ENCODE data around the gene ACOT8.
"Not testable (repeated sequence)": the region's sequence is repeated elsewhere in the genome, so short reads cannot be mapped to it uniquely, and the experiment has no call there.

Gene ACOT8

DNA sequence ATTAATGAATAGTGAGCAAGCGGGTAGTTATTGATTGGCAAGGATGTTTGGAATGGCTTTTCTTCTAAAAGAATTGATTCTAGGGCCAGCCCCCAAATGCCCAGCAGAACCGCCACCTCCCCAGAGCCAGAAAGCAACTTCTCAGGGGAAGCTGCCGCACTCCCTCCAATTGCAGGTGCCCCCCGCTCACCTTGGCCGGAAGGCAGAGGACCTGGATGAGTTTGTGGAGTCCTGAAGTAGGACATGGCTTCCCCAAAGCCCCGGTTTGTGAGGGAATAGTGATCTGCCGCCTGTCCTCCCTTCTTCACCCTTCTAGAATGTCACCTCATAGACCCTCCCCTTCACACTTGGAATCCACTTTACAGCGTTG is 30.1 kb upstream of the ACOT8 start, which contains the start of gene SPATA25:
Gene SPATA25, minus strand, starts transcription at position 277 of the 370 bp plus-strand sequence. Its CDS starts 32 bp downstream, at position 245.
- no peak for DNase-seq (ENCODE audit: low read depth)

DNA sequence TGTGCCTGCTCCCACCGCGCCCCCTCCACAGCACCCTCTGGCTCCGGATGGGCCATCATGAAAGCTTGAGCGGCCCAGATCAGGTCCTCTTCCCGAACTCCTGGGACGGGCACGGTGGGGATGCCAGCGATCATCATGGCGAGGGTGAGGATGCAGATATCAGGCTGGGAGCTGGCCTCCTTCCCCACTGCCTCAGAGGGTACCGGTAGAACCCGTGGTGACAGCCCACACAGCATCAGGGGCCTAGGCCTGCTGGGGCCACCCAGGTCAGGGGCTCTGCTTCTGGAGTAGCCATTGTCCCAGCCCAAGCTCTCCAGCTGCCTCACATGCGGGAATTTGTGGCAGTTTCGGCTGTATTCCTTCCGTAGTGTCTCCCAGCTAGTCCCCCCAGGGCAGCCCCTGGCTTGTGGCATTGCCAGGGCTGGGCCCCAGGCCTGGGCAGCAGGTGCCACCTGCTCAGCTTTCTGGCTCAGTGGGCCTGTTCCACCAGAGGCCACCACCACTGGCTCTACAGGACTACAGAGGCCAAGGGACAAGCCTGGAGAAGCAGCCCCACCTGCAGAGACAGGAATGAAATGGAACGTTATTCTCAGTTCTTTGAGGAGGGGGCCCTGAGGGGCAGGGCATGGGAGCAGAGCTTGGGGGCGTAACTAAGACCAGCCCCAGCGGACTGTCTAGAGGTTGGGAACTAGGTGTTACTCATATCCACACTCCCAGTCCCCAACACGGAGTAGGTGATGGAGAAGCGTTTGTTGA is 29.6 kb upstream of the ACOT8 start:
- no peak for DNase-seq (ENCODE audit: low read depth)

DNA sequence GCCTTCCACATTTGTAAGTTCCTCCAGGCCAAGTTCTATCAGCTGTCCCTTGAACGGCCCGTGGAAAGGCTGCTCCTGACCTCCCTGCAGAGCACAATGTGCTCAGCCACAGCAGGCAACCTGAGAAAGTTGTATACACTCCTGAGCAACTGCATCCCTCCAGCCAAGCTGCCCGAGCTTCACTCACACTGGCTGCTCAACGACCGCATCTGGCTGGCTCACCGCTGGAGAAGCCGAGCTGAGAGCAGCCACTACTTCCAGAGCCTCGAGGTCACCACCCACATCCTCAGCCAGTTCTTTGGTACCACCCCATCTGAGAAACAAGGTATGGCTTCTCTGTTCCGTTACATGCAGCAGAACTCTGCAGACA is 25.9 kb upstream of the ACOT8 start:
- no peak for DNase-seq (ENCODE audit: low read depth)

DNA sequence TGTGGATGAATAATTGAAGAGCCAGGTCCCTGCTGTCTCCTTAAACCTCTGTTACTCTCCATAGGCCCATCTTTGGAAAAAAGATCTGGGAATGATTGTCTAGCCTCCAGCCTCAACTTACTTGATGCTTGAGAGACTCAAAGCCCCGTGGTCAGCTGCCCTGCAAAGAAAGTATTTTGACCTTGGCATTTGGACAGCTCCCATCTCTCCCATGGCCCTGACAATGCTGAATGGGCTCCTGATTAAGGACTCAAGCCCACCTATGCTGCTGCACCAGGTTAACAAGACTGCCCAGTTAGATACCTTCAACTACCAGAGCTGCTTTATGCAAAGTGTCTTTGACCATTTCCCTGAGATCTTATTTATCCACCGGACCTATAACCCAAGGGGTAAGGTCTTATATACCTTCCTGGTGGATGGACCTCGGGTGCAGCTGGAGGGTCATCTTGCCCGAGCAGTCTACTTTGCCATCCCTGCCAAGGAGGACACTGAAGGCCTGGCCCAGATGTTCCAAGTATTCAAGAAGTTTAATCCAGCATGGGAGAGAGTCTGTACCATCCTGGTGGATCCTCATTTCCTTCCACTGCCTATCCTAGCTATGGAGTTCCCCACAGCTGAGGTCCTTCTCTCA is 25.4 kb upstream of the ACOT8 start:
- no peak for DNase-seq (ENCODE audit: low read depth)

DNA sequence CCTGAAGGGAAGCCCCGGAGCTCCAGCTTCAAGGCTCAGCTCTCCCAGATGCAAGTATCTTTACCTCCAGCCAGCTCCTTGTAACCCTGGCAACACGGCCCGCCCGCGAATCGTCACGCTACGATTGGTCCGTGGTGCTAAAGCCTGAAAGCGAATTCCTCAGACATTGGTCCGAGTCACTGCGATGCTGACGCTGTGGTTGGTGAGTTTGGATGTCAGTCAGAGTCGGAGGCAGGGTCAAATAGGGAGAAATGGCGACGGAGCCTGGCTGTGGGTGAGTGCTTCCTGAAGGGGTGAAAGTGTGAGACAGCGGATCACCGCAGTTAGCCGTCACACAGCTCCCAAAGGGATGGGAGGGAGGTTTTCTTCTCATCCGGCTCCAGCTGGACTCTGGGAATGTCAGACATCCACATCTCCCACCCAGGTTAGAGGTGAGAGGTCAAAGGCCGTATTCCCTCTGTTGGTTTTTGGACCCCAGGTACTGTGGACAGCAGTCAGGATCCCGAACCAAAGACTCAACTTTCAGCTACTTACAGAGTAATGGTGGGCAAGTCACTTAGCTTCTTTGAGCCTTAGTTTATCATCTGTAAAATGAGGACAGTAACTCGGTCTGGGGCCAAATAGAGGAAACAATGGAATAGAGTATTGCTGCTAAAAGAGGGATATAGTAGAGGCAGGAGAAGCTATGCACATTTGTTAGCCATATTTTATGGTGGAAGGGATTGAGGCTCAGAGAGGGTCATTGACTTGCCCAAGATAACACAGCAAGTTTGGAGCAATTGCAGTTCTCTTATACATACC is 24.0 kb upstream of the ACOT8 start, which contains the start of gene ZSWIM1:
Gene ZSWIM1, plus strand, starts transcription at position 240 of the 801 bp plus-strand sequence. CDS start 1,366 bp downstream, outside the sequence.
- DNase-seq (ENCODE audit: low read depth): peak; percentile 98

DNA sequence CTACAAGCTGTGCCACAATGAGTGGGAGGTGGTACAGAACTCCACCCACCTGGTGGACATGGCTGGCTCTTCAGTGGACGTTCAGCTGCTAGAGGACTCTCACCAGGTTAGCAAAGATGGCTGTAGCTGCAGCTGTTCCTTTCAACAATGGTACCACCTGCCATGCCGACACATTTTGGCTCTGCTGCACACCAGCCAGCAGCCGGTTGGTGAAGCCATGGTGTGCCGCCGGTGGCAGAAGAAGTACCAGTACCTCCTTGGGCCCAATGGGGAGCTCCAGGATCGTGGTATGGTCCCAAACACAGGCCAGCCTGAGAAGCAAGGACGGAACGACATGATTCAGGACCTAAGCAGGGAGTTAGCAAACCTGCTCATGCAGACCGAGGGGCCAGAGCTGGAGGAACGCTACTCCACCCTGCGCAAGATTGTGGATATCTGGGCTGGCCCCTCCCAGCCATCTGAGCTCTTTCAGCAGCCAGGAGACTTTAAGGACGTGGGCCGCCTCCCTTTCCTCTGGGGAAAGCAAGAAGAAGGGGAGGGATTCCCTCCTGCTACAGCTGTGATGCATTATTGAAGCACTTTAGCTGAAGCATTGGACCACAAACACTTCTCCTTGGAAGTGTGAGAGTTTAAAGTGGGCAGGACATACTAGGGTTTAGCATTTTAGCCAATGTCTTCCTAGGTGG is 21.0 kb upstream of the ACOT8 start:
- no peak for DNase-seq (ENCODE audit: low read depth)

DNA sequence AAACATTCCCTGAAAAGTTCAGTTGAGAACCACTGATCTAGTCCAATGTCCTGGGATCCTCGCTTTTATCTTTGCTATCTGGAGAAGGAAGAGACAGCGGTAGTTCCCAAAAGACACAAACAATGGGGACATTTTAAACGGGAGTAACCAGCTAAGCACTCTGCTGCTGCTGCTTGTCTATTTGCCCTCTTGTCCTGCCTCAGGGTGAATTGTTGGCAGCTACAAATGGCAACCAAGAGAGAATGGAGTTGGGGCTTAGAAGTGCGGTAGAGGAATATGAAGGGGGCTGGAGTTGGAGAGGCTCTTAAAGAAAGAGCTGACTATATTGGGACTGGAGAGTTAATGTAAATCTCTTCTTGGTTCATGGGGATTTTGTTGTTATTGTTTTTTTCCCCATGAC is 17.4 kb upstream of the ACOT8 start:
- no peak for DNase-seq (ENCODE audit: low read depth)

DNA sequence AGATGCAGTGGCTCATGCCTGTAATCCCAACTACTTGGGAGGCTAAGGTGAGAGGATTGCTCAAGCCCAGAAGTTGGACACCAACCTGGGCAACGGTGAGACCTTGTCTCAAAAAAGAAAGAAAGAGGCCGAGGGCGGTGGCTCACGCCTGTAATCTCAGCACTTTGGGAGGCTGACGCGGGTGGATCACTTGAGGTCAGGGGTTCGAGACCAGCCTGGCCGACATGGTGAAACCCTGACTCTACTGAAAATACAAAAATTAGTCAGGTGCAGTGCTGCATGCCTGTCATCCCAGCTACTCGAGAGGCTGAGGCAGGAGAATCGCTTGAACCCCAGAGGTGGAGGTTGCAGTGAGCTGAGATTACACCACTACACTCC is 16.9 kb upstream of the ACOT8 start:
- DNase-seq (ENCODE audit: low read depth): not testable (repeated sequence)

DNA sequence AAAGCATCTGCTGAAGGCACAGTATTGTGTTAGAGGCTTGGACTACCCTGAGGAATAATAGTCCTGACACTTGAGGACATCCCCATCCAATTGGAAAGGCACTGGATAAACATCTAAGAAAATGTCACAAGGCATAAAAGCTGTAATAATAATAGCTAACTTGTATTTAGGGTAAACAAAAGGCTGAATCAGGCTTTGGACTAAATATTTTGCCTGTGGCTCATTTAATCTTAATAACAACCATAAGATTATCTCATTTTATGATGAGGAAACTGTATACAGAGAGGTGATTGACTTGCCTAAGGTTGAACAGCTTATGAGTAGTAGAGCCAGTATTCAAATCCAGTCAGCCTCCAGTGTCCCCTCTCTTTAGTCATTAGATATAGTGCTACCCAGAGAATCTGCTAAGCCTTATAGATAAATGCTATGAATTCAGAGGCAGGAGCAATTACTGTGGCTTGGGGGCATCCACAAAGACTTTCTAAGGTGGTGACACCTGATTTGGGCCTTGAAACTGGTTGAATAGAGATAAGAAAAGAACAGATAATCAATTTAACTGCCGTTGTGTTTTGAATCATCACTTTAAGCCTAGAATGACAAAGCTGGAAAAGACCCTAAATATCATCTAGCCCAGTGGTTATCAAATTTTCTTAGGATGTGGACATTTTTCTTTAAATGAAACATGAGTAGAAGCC is 16.4 kb upstream of the ACOT8 start:
- no peak for DNase-seq (ENCODE audit: low read depth)

DNA sequence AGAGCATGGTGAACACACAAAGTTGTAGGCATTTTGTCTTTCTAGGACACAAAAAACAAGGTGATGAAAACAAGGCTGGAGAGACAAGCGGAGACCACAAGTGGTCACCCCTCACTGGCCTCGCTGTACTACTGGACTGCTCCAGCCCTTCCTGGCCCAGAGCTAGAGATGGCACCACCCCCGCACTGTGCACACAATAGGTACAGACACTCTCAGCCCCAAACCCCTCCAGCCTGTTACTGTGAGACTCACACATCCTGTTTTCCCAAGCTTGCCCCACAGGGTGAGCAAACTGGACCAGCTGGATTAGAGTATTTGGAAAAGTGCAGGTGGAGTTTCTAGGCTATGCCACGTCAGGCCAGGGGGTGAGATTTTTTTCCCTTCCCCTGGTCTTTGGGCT is 15.4 kb upstream of the ACOT8 start:
- no peak for DNase-seq (ENCODE audit: low read depth)

DNA sequence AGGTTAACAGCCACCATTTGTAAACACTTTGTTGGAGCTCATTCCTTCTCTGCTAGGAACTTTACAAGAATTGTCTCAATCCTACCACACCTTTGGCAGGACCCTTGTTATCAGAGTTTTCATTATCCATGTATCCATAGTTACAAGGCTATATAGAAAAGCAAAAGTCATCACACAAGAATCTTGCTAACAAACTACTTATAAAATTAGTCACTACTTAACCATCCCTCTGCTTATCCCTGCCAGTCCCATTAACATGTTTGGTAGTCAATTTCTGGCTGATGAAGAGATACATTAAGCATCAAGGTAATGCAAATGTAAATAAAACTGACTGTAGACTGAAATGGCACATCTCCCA is 10.6 kb upstream of the ACOT8 start:
- peak; percentile 24 for DNase-seq (ENCODE audit: low read depth)

DNA sequence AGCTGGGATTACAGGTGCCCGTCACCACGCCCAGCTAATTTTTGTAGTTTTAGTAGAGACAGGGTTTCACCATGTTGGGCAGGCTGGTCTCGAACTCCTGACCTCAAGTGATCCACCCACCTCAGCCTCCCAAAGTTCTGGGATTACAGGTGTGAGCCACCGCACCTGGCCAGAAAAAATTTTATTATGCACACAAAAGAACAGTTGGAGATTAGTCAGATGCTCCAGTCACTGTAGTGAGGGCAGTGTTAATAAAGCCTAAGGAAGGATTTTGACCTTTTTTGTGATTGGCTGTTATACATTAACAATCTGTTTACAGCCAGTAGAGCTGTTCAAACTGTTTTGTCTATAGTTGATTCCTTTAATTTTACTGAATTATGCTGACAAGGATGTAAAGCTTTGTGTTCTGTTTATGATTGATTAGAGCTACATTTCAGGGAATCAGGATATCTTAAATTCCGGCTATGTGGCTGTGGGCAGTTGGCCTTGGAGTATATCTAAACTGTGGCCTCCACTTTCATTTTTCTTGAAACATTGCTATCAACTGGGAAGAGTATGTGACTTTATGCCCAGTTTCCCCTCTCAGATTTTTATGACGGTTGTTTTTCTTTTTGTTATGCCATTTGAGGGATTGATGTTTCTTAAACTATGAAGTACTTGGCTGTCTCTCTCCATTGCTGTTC is 10.1 kb upstream of the ACOT8 start:
- DNase-seq (ENCODE audit: low read depth): no peak

DNA sequence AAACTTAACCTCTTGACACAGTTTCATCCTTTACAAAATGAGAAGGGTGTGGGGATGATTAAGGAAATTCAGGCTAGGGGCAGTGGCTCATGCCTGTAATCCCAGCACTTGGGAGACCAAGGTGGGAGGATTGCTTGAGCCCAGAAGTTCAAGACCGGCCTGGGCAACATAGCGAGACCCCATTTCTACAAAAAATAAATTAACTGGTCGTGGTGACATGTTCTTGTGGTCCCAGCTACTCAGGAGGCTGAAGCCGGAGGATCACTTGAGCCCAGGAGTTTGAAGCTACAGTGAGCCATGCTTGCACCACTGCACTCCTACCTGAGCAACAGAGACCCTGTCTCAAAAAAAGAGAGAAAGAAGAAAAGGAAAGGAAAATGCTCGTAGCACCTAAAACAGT is 9.3 kb upstream of the ACOT8 start:
- DNase-seq (ENCODE audit: low read depth): no peak

DNA sequence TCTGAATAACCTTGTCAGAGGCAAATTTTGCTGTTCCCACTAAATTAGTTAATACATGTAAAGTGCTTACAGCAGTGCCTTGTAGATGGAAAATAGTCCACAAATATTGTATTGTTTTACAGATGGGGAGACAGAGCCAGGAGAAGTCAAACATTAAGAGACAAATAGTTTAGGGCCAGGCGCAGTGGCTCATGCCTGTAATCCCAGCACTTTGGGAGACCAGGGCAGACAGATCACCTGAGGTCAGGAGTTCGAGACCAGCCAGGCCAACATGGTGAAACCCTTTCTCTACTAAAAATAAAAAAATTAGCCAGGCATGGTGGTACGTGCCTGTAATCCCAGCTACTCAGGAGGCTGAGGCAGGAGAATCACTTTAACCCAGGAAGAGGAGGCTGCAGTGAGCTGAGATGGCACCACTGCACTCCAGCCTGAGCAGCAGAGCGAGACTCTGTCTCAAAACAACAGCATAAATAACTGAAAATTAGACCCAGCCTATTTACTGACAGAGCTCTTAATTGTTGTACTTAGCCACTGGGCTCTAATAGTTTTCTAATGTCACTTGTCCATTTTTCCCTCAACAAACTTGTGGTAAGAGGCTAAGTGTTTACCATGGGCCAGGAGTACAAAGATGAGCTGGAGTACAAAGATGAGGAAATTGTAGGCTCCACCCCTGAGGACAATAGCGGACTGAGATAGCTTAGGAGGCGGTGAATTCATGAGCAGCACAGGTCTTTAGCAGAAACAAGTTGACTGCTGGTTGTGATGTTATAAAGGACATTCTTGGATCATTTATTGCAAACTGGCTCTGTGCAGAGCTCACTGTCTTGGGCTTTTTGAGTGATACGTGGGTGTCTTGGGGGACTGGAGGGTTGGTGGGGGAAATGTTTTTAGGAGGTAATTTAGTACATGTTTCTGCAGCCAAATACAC is 6.6 kb upstream of the ACOT8 start:
- no peak for DNase-seq (ENCODE audit: low read depth)

DNA sequence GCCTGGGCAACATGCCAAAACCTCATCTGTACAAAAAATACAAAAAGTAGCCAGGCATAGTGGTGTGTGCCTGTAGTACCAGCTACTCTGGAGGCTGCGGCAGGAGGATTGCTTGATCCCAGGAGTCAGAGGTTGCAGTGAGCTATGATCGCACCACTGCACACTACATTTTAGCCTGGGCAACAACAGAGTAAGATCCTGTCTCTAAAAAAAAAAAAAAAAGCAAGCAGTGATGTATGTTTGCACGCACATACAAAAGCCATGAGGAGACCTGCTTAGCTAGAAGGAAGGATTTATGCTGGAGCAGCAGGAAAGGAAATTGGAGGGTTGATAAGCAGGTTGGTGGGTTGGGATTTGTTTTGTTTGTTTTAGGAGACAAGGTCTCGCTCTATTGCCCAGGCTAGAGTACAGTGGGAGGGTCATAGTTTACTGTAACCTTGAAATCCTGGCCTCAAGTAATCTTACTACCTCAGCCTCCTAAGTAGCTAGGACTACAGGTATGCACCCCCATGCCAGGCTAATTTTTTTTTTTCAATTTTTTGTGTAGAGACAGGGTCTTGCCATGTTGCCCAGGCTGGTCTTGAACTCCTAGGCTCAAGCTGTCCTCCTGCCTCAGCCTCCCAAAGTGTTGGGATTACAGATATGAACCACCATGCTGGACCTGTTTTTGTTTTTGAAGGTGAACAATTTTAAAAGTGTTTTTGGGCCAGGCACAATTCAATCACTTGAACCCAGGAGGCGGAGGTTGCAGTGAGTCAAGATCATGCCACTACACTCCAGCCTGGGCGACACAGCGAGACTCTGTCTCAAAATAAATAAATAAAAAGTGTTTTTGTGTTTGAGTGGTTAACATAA is 4.3 kb upstream of the ACOT8 start:
- no peak for DNase-seq (ENCODE audit: low read depth)

DNA sequence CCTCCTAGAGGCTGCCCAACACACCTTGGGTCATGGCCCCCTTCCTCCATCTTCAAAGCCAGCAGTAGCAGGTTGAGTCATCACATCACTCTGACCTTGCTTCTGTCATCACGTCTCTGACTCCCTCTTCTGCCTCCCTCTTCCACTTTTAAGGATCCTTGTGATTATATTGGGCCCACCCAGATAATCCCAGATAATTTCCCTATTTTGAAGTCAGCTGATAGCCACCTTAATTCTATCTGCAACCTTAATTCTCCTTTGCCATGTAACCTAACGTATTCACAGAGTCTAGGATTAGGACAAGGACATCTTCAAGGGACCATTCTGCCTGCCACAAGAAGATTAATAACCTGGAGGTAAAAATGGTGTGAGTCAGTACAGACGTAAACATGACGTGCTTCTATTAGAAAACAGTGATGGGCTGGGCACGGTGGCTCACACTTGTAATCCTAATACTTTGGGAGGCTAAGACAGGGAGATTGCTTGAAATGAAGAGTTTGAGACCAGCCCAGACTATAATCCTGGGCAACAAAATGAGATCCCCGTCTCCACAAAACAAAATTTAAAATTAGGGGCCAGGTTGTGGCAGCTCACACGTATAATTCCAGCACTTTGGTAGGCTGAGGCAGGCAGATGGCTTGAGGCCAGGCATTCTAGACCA is 3.5 kb upstream of the ACOT8 start:
- no peak for DNase-seq (ENCODE audit: low read depth)

DNA sequence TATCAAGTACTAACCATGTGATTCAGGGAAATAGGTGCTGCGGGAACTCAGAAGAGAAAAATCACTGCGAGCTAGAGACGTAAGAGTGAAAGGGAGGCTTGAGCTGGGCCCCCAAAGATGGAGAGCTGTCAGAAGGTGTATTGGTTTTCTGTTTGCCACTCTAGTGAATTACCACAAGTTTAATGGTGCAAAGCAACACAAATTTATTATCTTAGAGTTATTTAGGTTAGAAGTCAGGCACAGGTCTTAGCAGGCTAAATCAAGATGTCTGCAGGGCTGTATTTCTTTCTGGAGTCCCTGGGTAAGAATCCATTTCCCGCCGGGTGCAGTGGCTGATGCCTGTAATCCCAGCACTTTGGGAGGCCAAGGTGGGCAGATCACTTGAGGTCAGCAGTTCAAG is 2.7 kb upstream of the ACOT8 start:
- DNase-seq (ENCODE audit: low read depth): no peak

DNA sequence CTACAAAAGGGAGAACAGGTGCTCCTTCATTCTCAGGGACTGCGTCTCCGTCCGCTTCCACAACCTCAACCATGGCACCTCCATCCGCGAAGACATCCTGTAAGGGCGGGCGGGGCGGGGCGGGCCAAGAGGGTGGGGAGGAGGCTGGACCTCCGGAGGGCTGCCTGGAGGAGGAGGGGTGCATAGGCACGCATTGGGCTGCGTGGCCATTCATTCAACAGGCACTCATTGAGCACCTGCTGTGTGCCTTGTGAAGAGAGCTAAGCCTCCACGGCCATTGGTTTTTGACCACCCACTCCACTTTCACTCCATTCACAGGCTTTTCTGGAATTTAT is 657 bp upstream of the ACOT8 start:
- no peak for DNase-seq (ENCODE audit: low read depth)

DNA sequence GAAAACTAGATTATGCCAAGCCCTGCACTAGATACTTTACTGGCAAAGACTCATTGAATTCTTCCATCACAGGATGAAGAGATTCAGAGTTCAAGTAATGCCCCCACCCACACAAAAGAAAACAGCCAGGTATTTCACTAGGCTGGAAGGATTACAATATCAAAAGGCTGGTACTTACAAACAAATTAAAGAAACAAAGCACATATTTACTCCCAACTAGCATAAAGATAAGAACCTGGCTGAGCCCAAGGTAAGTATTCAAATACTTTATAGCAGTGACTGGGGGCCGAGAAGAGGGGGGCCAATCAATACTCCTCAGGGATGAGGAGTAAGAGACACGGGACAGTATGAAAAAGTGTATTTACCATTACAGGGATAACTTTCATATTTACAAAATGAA is 3.7 kb downstream of the ACOT8 start:
- no peak for DNase-seq (ENCODE audit: low read depth)

All from fibroblast of gingiva (primary cell).